ENCODE measurements around the gene GPN2. TPM values are rescaled to one million over a fixed set of nuclear protein-coding genes. Genes with fewer than 3 reads are reported as not detected.

Gene GPN2
- total and polyA plus RNA-seq, 2 of the 4 experiments (the other 2 are of a cell fraction): 15.4 to 22.2 TPM

- TF ChIP-seq CHD1 (IDR thresholded peaks at IDR 0.05; ENCODE audit: low read depth, low read length): no peak
- TF ChIP-seq MXI1 (IDR thresholded peaks at IDR 0.05; ENCODE audit: borderline replicate concordance, low read depth, low read length): no peak
- TF ChIP-seq FOS (IDR thresholded peaks at IDR 0.05; ENCODE audit: low read depth, low read length): no peak
- no peak for TF ChIP-seq SMC3 (IDR thresholded peaks at IDR 0.05; ENCODE audit: low read depth, low read length)
- no peak for TF ChIP-seq POLR2A (IDR thresholded peaks at IDR 0.05; ENCODE audit: low read depth, low read length)
Measured at GRCh38 chr1:26897351-26897750, 7.3 kb upstream of the GPN2 start (continued).

GRCh38 chr1:26894263-26894662 lies 4.2 kb upstream of the GPN2 start:
- in situ Hi-C loops (cut with MboI; ENCODE audit: low sequenced_read_pairs): no loop called here

More at GRCh38 chr1:26894263-26894662, 4.2 kb upstream of the GPN2 start:
- Histone ChIP-seq H2AK5ac (ENCODE audit: low read depth, low read length) (no peak overlapping the region), H3K56ac (ENCODE audit: extremely low read depth, insufficient read depth, low read length) (no peak overlapping the region), H3K79me1 (ENCODE audit: low read depth in 1 of 2, low read length in 2 of 2) (peaks cover 17 to 45% of the 10 kb centered on the region in 2 experiments; a peak in 3 of 4 replicates), H3K27me3 (ENCODE audit: control insufficient read depth, insufficient read depth, low read length) (no peaks in the 10 kb centered on the region), H3K9me3 (ENCODE audit: control insufficient read depth, insufficient read depth, low read length) (no peaks in the 10 kb centered on the region), H2BK15ac (ENCODE audit: low read depth, low read length) (no peak overlapping the region), H3K4me1 (ENCODE audit: control insufficient read depth, insufficient read depth, low read length) (peaks cover 8% of the 10 kb centered on the region), H3K4me2 (ENCODE audit: low read depth, low read length) (no peak overlapping the region), H3K18ac (ENCODE audit: low read depth, low read length) (no peak overlapping the region), H2AFZ (replicated peaks; ENCODE audit: low read length, poor library complexity) (peak overlapping the region; percentile 47), H4K91ac (ENCODE audit: insufficient read depth, low read depth, low read length) (no peak overlapping the region), H3K23ac (ENCODE audit: low read depth, low read length) (no peak overlapping the region), H2BK120ac (ENCODE audit: low read depth, low read length) (no peak overlapping the region), H2BK20ac (ENCODE audit: low read depth, low read length) (no peak overlapping the region), H3K9ac (ENCODE audit: low read depth, low read length) (no peak overlapping the region), H4K20me1 (ENCODE audit: insufficient read depth, low read length) (no peaks in the 10 kb centered on the region; the same call in 1 of the 2 replicates), H4K8ac (ENCODE audit: low read depth in 2 of 2, low read length in 2 of 2) (no peak overlapping the region), H3K9me1 (ENCODE audit: insufficient read depth, low read length) (peaks cover 3% of the 10 kb centered on the region; the same call in 1 of the 2 replicates), H3K14ac (replicated peaks; ENCODE audit: low read depth, low read length) (no peak overlapping the region), H3K36me3 (ENCODE audit: control insufficient read depth, insufficient read depth, low read length) (peaks cover 34% of the 10 kb centered on the region), H3K27ac (ENCODE audit: insufficient read depth, low read length) (no peak overlapping the region), H3K4ac (ENCODE audit: low read depth, low read length) (no peak overlapping the region), H2BK5ac (ENCODE audit: low read depth, low read length, poor library complexity, severe bottlenecking) (no peak overlapping the region), H3K4me3 (ENCODE audit: insufficient read depth, low read depth, low read length) (no peak overlapping the region), H4K5ac (ENCODE audit: low read depth, low read length) (no peak overlapping the region), H2AK9ac (replicated peaks; ENCODE audit: low read depth, low read length, poor library complexity) (no peak overlapping the region)
- WGBS, 2 experiments (ENCODE audit: extremely low coverage in 2 of 2, insufficient read length in 1 of 2): 97% methylated on average over 4 of the region's 13 CpGs; no CpG with 5 or more reads in 1 of the 2 experiments
- intact Hi-C loops (cut with micrococcal nuclease): no loop called here
- CTCF ChIA-PET: no interaction called here
- no TSS peak for BruUV-seq (replicated peaks)
- dilution Hi-C loops (cut with HindIII; ENCODE audit: low sequenced_read_pairs, unreplicated experiment): no loop called here
- ATAC-seq (ENCODE audit: low read depth): no peak
- TF ChIP-seq MAZ (IDR thresholded peaks at IDR 0.05; ENCODE audit: borderline replicate concordance, low read depth, low read length) (no peak), BHLHE40 (IDR thresholded peaks at IDR 0.05; ENCODE audit: low read depth, low read length) (no peak), ELK1 (IDR thresholded peaks at IDR 0.05; ENCODE audit: borderline replicate concordance, low read depth, low read length) (no peak), RCOR1 (IDR thresholded peaks at IDR 0.05; ENCODE audit: insufficient replicate concordance, low read length) (no peak), CHD1 (IDR thresholded peaks at IDR 0.05; ENCODE audit: low read depth, low read length) (no peak), CTCF (conservative IDR thresholded peaks at IDR 0.05; ENCODE audit: low read depth, low read length) (no peak), POLR2A (IDR thresholded peaks at IDR 0.05; ENCODE audit: low read depth, low read length) (no peak), RAD21 (IDR thresholded peaks at IDR 0.05; ENCODE audit: low read length) (no peak), MXI1 (IDR thresholded peaks at IDR 0.05; ENCODE audit: borderline replicate concordance, low read depth, low read length) (no peak), NFE2L2 (IDR thresholded peaks at IDR 0.05; ENCODE audit: low read depth, low read length) (no peak)
- POLR2A ChIA-PET (ENCODE audit: unreplicated experiment): no interaction called here
- DNase-seq: no peak

All from IMR-90 (cell line).